NB4 (cell line): Measurements from ENCODE around the gene CHRD.
A peak's percentile ranks its signal among the peaks of the same experiment; 100 is the strongest.

Source experiments
- DNase-seq: peaks from one replicate; pipeline ENCODE4 v3.0.0; 2010; ENCODE audit warnings: low read depth
- H3K4me3 ChIP-seq: one replicate; pipeline ENCODE4 v1.5.1; 2011; ENCODE audit warnings: mild to moderate bottlenecking, low read depth, low read length, moderate library complexity
- MYC ChIP-seq: IDR thresholded peaks from 2 replicates; pipeline ENCODE4 v1.6.1; 2011; ENCODE audit warnings: low read depth, low read length
- POLR2A ChIP-seq: IDR thresholded peaks from 2 replicates; pipeline ENCODE4 v1.6.1; 2011; ENCODE audit warnings: mild to moderate bottlenecking; ENCODE audit not compliant: insufficient read length; ENCODE audit errors: extremely low read depth
- TF ChIP-seq, protein P1 (sequence below): IDR thresholded peaks from one replicate; pipeline ENCODE4 v1.5.1; 2012; ENCODE audit warnings: low read depth, low read length
- TF ChIP-seq, protein P2 (sequence below): IDR thresholded peaks from 2 replicates; pipeline ENCODE4 v1.6.1; 2011; ENCODE audit warnings: low read depth, low read length

CHRD gene

DNA sequence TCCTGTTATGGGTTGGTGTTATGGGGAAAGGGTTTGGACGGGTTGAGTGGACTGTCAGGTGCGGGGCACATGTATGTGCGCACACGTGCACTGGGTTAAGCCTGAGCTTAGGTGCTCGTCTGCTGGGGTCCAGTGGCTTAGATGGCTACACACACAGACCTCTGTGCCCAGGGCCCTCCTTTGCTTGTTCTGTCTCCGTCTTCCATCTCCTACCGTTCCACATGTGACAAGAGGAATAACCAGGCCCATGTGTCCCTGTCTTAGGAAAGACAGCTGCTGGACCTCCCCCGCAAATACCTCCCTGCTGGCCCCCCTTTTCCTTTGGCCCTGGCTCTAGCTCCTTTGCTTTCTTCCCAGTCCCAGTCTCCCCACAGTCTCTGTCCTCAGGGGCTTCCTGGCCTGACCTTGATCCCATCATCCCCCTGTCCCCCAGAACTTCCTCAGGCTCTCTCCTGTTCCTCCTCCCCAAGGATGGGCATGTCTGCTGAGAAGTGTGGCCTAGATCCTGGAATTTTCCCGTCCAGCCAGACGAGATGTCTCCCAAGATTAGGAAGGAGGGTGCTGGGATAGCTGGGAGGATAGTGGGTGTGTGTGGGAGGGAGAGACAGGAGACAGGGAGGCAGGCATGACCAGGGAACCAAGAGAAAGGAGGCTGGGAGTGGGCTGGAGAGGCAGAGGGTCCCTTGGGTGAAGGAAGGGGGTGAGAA is 1.1 kb upstream of the CHRD start:
- no peak overlapping the region for H3K4me3 ChIP-seq
- TF ChIP-seq, protein P1, sequence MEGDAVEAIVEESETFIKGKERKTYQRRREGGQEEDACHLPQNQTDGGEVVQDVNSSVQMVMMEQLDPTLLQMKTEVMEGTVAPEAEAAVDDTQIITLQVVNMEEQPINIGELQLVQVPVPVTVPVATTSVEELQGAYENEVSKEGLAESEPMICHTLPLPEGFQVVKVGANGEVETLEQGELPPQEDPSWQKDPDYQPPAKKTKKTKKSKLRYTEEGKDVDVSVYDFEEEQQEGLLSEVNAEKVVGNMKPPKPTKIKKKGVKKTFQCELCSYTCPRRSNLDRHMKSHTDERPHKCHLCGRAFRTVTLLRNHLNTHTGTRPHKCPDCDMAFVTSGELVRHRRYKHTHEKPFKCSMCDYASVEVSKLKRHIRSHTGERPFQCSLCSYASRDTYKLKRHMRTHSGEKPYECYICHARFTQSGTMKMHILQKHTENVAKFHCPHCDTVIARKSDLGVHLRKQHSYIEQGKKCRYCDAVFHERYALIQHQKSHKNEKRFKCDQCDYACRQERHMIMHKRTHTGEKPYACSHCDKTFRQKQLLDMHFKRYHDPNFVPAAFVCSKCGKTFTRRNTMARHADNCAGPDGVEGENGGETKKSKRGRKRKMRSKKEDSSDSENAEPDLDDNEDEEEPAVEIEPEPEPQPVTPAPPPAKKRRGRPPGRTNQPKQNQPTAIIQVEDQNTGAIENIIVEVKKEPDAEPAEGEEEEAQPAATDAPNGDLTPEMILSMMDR, result no peak
- TF ChIP-seq MYC (no peak), POLR2A (no peak)
- TF ChIP-seq, protein P2, sequence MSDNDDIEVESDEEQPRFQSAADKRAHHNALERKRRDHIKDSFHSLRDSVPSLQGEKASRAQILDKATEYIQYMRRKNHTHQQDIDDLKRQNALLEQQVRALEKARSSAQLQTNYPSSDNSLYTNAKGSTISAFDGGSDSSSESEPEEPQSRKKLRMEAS, result no peak
- DNase-seq, result no peak

DNA sequence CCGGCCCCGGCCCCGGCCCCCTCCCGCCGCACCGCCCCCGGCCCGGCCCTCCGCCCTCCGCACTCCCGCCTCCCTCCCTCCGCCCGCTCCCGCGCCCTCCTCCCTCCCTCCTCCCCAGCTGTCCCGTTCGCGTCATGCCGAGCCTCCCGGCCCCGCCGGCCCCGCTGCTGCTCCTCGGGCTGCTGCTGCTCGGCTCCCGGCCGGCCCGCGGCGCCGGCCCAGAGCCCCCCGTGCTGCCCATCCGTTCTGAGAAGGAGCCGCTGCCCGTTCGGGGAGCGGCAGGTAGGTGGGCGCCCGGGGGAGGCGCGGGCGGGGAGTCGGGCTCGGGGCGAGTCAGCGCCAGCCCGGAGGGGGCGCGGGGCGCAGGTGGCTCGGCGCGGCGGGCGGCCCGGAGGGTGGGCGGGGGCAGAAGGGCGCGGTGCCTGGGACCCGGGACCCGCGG is 352 bp downstream of the CHRD start:
- no peak overlapping the region for H3K4me3 ChIP-seq
- no peak for TF ChIP-seq POLR2A
- DNase-seq, result no peak

GRCh38 chr3:184380627-184381260 is 890 bp downstream of the CHRD start:
- TF ChIP-seq POLR2A, result no peak
- no peak for TF ChIP-seq MYC
- TF ChIP-seq, protein P2, result no peak
- TF ChIP-seq, protein P1, result no peak
- no peak for DNase-seq
- no peak overlapping the region for H3K4me3 ChIP-seq

DNA sequence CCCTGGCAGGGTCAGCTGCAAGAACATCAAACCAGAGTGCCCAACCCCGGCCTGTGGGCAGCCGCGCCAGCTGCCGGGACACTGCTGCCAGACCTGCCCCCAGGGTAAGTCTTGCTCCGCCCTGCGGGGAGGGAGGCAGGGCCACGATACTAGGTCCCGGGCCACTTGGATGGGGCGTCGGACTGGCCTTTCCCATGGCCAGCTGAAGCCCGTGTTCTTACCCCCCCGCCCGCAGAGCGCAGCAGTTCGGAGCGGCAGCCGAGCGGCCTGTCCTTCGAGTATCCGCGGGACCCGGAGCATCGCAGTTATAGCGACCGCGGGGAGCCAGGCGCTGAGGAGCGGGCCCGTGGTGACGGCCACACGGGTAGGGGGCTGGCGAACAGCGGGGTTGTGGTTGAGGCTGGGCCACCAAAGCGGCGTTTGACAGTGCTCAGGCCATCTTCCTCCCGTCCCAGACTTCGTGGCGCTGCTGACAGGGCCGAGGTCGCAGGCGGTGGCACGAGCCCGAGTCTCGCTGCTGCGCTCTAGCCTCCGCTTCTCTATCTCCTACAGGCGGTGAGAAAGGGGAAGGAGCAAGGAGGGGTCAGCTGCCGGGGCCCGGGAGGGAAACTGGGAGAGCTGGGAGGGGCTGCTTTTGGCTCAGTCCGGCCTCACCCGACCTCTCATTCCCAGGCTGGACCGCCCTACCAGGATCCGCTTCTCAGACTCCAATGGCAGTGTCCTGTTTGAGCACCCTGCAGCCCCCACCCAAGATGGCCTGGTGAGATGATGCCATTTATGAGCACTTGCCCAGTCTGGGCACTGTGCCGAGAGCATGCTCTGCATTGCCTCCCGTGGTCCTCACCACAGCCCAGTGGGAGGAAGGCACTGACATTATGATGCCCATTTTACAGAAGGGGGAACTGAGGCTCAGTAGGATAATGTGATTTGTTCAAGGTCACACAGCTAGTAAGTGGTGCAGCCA is 1.7 kb downstream of the CHRD start:
- TF ChIP-seq, protein P2, result no peak
- TF ChIP-seq, protein P1, result no peak
- TF ChIP-seq MYC, result no peak
- no peak for TF ChIP-seq POLR2A
- no peak overlapping the region for H3K4me3 ChIP-seq
- peak; percentile 45 for DNase-seq

DNA sequence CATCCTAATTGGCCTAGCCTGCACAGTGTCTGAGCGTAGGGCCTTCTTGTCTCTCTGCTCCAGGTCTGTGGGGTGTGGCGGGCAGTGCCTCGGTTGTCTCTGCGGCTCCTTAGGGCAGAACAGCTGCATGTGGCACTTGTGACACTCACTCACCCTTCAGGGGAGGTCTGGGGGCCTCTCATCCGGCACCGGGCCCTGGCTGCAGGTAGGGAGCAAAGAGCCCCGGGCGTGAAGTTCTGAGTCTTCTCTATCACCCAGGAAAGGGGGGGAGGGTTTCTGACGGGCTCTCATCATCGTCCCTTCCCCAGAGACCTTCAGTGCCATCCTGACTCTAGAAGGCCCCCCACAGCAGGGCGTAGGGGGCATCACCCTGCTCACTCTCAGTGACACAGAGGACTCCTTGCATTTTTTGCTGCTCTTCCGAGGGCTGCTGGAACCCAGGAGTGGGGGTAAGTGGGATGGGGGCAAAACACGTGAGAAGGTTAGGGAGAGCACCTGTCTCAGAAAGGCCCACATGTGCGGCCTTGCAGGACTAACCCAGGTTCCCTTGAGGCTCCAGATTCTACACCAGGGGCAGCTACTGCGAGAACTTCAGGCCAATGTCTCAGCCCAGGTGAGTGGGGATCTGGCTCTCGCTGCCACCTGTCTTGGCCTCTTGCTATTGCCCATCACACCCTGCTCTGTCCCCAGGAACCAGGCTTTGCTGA is 2.6 kb downstream of the CHRD start:
- TF ChIP-seq, protein P2, result no peak
- TF ChIP-seq MYC (no peak), POLR2A (no peak)
- TF ChIP-seq, protein P1, result no peak
- no peak for DNase-seq
- no peak overlapping the region for H3K4me3 ChIP-seq
